GM23248 (cell line): ENCODE measurements around the gene ZMAT3.

ENCODE experiments used
- EZH2 ChIP-seq: fragments of 200-600 bp; sonication (generic); IDR thresholded peaks from 2 replicates; pipeline ENCODE4 v1.6.1; 2018; ENCODE audit warnings: antibody characterized with exemption, mild to moderate bottlenecking; ENCODE audit not compliant: insufficient read depth, poor library complexity, severe bottlenecking
- EZH2phosphoT487 ChIP-seq: fragments of 200-600 bp; sonication (generic); IDR thresholded peaks from 2 replicates; pipeline ENCODE4 v1.6.1; 2018; ENCODE audit warnings: antibody characterized with exemption, moderate library complexity, mild to moderate bottlenecking, low read depth; ENCODE audit not compliant: insufficient read depth

DNA sequence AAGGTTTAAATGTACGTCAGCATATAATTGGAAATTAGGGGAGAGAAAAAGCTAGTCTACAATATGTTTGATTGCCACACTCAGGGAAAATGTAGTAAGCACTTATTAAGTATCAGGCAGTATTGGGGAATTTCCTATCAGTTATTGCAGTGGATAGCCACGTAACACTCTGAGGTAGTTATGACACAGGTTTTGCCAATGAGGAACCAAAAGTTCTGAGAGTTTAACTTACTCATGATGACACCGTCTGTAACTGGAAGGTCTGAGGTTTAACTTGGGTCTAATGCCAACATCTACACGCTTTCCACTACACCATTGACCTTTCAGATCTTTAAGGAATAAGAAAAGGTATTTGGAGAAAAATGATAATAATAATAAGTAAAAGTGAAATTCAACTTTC, 89.5 kb downstream of the ZMAT3 start:
- TF ChIP-seq EZH2 (no peak), EZH2phosphoT487 (no peak)
